ENCODE measurements around the gene TRIP4. TPM values are rescaled to one million over a fixed set of nuclear protein-coding genes. Genes with fewer than 3 reads are reported as not detected.

Gene TRIP4
- total and polyA plus RNA-seq, 2 of the 8 experiments (the other 6 are each of a cell fraction or from before 2014, with no cell fraction given): 6.2 to 18.9 TPM

Small RNA genes within 50 kb of the gene (small RNA-seq; reads per million reads assigned to genes)
- gene RF00019 (ENCODE audit: insufficient read depth) (not detected), gene RF00554 (ENCODE audit: insufficient read depth) (not detected)

Other genes starting within 250 kb of the TRIP4 start
- gene SNX22, start 236.1 kb upstream of the TRIP4 start, total RNA-seq (2021; fragmentation: NEBNext Ultra II Directional; extraction: Animal tissue kit (Norgen Biotek cat#: 25700)): 4.9 and 5.1 TPM in 2 replicates
- 4.9 and 7.5 TPM in 2 replicates for gene SNX22, start 236.1 kb upstream of the TRIP4 start, polyA plus RNA-seq (2011; rRNA removed)
- 558 and 571 TPM in 2 replicates for gene PPIB, start 224.8 kb upstream of the TRIP4 start, total RNA-seq (2021; fragmentation: NEBNext Ultra II Directional; extraction: Animal tissue kit (Norgen Biotek cat#: 25700))
- gene PPIB, start 224.8 kb upstream of the TRIP4 start, polyA plus RNA-seq (2011; rRNA removed): 513 and 579 TPM in 2 replicates
- gene CSNK1G1, start 31.7 kb upstream of the TRIP4 start, total RNA-seq (2021; fragmentation: NEBNext Ultra II Directional; extraction: Animal tissue kit (Norgen Biotek cat#: 25700)): 12.9 and 13.5 TPM in 2 replicates
- 4.3 and 6.0 TPM in 2 replicates for gene CSNK1G1, start 31.7 kb upstream of the TRIP4 start, polyA plus RNA-seq (2011; rRNA removed)
- 65.7 and 76.2 TPM in 2 replicates for gene PCLAF, start 6.4 kb upstream of the TRIP4 start, total RNA-seq (2021; fragmentation: NEBNext Ultra II Directional; extraction: Animal tissue kit (Norgen Biotek cat#: 25700))
- gene PCLAF, start 6.4 kb upstream of the TRIP4 start, polyA plus RNA-seq (2011; rRNA removed): 39.1 and 124 TPM in 2 replicates
- gene ZNF609, start 72.7 kb downstream of the TRIP4 start, total RNA-seq (2021; fragmentation: NEBNext Ultra II Directional; extraction: Animal tissue kit (Norgen Biotek cat#: 25700)): 47.8 TPM in 2 replicates
- gene ZNF609, start 72.7 kb downstream of the TRIP4 start, polyA plus RNA-seq (2011; rRNA removed): 15.5 and 17.4 TPM in 2 replicates